Hepatocyte (in vitro differentiated cells): ENCODE measurements around the gene HES4.

Source experiments
- EZH2 ChIP-seq: fragments of 200-600 bp; sonication (generic); IDR thresholded peaks from 2 replicates; pipeline ENCODE4 v1.6.1; 2016; ENCODE audit warnings: antibody characterized with exemption, mild to moderate bottlenecking, borderline replicate concordance
- EZH2phosphoT487 ChIP-seq: fragments of 200-600 bp; sonication (generic); IDR thresholded peaks from one replicate; pipeline ENCODE4 v1.6.1; 2018; ENCODE audit warnings: antibody characterized with exemption, mild to moderate bottlenecking, low read depth, moderate library complexity; ENCODE audit not compliant: unreplicated experiment, severe bottlenecking
- TF ChIP-seq, protein P1 (sequence below): fragments of 200-600 bp; sonication (generic); IDR thresholded peaks from 2 replicates; pipeline ENCODE4 v1.5.1; 2016; ENCODE audit warnings: antibody characterized with exemption, mild to moderate bottlenecking; ENCODE audit not compliant: poor library complexity

DNA sequence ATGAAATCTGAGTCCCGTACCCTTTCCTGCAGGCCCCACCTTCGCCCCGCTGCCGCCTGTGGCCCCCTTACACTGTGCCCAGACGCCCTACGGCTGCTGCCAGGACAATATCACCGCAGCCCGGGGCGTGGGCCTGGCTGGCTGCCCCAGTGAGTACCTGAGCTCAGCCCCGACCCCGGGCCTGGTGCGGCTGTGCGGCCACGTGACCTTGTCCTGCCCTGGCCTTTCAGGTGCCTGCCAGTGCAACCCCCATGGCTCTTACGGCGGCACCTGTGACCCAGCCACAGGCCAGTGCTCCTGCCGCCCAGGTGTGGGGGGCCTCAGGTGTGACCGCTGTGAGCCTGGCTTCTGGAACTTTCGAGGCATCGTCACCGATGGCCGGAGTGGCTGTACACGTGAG lies 45.2 kb upstream of the HES4 start:
- TF ChIP-seq, protein P1, sequence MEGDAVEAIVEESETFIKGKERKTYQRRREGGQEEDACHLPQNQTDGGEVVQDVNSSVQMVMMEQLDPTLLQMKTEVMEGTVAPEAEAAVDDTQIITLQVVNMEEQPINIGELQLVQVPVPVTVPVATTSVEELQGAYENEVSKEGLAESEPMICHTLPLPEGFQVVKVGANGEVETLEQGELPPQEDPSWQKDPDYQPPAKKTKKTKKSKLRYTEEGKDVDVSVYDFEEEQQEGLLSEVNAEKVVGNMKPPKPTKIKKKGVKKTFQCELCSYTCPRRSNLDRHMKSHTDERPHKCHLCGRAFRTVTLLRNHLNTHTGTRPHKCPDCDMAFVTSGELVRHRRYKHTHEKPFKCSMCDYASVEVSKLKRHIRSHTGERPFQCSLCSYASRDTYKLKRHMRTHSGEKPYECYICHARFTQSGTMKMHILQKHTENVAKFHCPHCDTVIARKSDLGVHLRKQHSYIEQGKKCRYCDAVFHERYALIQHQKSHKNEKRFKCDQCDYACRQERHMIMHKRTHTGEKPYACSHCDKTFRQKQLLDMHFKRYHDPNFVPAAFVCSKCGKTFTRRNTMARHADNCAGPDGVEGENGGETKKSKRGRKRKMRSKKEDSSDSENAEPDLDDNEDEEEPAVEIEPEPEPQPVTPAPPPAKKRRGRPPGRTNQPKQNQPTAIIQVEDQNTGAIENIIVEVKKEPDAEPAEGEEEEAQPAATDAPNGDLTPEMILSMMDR: no peak
- TF ChIP-seq EZH2 (no peak), EZH2phosphoT487 (no peak)
